HG03097 (cell line): ENCODE data around the gene PPWD1.
"Not testable (repeated sequence)": the region's sequence is repeated elsewhere in the genome, so short reads cannot be mapped to it uniquely, and the experiment has no call there.

Source experiments
- ATAC-seq: cut with Tn5 transposase; IDR thresholded peaks from one replicate; pipeline ENCODE4 v1.9.1; 2021; ENCODE audit not compliant: unreplicated experiment, low FRiP score

Gene PPWD1

DNA sequence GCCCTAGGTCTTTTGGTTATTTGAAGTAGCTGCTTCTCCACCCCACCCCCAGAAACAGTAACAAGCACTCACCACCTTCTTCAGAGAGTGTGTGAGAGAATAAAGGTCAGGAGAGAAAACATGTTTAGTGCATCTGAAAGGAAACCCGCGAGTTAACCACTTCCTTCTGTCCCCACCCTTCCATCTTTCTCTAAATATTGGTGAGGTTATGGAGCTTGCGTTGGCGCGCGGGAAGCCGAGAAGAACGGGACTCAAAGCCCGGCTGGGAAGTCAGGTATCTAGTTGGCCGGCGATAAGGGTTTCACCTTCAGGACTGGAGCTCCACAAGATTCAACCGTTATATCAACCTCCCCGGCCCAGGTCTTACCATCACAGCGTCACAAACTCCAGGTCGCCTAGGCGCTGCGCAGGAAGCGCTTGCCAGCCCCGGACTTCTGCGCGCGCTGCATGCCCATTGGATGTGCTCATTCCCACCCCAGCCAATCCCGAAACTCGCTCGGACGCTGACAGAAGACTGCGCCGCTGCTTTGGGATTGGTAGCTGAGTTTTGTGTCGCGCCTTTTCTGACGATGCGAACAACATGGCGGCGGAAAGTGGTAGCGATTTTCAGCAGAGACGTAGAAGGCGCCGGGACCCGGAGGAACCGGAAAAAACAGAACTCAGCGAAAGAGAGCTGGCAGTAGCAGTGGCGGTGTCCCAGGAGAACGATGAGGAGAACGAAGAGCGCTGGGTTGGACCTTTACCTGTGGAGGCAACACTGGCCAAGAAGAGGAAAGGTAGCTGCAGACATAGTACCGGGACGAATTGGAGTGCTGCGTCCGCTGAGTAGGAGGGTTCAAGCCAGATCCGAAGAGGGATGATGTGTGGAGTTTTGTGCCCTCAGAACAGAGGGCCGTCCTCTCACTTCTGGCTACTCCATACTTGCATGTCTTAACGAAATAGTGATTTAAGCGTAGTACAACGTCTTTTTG is at the start of gene PPWD1, which contains the start of gene CENPK:
Gene PPWD1 (plus strand): TSS at position 566 of the 971 bp plus-strand sequence. CDS start 15 bp downstream, at position 581.
Gene CENPK (minus strand): TSS at position 438 of the 971 bp plus-strand sequence. CDS start 8,261 bp downstream, outside the sequence.
- peak; percentile 96 for ATAC-seq

DNA sequence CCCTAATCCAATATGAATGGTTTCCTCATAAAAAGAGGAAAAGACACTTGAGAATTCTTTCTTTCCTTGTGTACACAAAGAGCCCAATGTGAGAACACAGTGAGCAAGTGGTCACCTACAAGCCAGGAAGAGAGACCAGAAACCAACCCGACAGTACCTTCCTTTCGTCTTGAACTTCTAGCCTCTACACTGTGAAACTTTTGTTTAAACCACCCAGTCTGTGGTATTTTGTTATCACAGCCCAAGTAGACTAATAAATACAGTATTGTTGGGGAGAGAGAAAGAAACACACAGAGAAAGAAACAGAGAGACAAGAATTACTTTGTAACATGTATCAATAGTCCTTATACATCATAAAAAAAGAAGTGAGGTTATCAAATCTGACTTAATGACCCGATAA is 37.4 kb upstream of the PPWD1 start:
- no peak for ATAC-seq

DNA sequence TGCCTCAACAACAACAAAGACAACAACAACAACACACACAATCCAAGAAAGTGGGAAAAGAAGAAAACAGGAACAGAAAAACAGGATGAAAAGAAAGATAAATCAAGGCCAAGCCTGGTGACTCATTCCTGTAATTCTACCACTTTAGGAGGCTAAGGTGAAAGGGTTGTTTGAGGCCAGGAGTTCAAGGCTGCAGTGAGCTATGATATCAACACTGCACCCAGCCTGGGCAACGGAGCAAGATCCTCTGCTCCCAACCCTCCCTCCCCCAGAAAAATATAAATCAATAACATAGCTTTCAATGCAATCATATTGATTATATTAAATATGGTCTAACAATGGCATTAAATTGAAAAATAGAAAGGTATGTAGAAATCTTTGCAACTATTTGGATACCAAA is 32.2 kb upstream of the PPWD1 start:
- no peak for ATAC-seq

DNA sequence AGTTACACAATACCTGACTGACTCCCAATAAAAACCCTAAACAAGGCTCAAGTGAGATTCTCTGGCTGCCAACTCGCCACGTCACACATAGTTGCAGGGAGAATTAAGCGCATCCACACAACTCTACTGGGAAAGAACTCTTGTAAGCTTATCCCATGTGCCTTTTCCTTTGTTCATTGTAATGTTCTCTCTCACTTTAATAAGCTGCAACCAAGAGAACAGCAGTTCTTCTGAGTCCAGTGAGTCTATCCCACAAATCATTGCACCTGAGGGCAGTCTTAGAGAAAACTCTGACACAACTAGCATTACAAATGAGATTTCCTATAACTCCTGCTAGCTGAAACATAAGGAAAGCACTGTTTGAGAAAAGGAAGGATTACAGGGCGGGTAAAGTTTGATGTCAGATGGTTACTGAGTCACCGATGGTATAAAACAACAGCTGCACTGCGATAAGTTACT is 27.5 kb upstream of the PPWD1 start:
- no peak for ATAC-seq

DNA sequence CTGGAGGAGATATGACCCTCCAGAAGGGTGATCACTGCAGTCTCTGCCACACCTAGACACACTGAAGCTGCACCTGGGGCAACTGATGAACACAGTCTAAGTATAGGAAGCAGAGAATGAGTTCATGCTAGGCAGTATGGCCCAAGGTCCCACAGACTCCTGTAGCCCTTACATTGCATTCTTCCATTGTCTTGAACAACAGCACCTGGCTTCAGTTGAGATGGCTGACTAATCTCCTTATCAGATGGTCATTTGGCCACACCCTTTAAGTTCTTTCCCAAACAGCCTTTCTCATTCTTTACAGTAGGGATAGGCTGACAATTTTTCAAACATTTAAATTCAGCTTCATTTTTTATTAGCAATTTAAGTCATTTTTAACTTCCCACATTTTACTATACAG is 23.3 kb upstream of the PPWD1 start:
- no peak for ATAC-seq

DNA sequence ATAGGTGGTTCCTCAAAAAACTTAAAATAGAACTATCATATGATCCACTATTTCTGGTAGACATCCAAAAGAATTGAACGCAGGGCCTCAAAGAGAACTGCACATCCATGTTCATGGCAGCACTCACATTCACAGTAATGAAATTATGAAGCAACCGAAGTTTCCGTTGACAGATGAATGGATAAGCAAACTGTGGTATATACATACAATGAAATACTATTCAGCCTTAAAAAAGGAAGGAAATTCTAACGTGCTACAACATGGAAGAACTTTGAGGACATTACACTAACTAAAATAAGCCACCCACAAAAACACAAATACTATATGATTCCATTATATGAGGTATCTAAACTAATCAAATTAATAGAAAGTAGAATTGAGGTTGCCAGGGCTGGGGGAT is 18.6 kb upstream of the PPWD1 start:
- no peak for ATAC-seq

DNA sequence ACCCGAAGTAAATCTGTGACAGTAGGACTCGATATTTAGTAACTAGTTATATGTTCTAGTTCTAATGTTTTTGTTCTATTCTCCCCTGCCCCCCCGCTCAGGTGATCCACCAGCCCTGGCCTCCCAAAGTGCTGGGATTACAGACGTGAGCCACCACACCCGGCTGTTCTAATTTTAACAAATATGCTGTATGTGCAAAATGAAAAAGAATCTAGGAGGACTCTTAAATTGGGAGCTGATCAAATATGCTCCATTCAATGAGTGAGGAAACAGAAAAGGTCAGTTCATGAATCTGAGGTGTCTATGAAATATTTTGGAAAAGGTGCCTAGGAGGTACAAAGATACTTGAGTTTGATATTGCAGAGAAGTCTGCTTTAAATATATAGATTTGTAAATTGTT is 17.0 kb upstream of the PPWD1 start:
- no peak for ATAC-seq

DNA sequence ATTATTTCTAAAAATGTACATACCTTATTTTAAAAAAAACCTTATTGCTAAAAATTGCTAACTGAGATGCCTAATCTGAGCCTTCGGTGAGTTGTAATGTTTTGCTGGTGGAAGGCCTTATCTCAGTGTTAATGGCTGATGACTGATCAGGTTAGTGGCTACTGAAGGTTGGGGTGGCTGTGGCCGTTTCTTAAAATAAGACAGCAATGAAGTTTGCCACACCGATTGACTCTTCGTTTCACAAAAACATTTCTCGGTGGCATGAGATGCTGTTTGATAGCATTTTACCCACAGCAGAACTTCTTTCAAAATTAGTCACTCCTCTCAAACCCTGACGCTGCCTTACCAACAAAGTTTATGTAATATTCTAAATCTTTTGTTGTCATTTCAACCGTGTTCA is 14.8 kb upstream of the PPWD1 start:
- no peak for ATAC-seq

DNA sequence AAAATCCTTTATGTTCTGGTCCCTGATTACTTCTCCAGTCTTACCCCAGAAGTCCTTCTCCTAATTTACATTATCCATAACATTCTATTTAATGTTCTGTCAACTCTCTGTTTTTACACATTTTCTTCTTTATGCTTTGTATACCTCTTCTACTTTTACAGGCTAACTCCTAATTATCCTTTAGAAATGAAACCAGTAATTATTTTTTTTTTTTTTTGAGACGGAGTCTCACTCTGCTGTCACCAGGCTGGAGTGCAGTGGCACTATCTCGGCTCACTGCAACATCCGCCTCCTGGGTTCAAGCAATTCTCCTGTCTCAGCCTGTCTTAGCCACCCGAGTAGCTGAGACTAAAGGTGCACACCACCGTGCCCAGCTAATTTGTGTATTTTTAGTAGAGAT is 9.2 kb upstream of the PPWD1 start:
- no peak for ATAC-seq

DNA sequence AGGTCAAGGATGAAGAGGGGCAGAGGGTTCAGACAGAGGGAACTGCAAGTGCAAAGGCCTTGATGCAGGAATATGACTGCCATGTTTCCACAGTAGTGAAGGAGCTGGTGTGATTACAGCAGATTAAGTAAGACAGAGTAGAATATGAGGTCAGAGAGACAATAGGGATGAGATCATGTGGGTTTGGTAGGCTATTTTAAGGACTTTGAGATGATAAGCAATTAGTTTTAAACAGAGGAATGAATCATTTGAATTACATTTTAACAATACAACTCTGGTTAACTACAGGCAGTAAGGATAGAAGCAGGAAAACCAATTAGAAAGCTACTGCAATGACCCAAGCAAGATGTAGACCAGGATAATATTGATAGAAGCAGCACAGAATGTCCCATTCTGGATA is 7.8 kb upstream of the PPWD1 start:
- ATAC-seq, result no peak

DNA sequence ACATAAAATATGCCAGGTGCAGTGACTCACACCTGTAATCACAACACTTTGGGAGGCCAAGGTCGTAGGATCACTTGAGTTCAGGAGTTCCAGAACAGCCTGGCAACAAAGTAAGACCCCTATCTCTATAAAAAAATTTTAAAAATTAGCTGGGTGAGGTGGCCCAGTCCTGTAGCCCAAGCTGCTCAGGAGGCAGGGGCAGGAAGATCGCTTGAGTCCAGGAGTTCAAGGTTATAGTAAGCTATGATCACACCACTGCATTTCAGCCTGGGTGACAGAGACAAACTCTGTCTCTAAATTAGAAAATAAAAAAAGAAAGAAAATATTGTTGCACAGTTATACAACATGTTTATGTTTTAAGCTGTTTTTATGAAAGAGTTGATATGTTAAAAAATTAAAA is 6.9 kb upstream of the PPWD1 start:
- ATAC-seq, result no peak

DNA sequence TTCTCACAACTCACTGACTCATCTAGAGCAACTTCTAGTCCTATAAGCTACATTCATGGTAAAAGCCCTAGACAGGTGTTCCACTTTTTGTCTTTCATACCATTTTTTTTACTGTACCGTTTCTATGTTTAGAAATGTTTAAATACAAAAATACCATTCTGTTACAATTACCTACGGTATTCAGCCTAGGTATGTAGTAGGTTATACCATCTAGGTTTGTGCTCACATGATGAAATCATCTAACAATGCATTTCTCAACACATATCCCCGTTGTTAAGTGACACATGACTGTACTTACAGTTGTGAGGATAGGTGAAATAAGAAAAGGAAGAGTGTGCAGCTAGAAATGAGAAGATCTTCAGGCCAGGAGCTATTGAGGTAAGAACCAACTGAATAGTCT is 6.4 kb upstream of the PPWD1 start:
- no peak for ATAC-seq

DNA sequence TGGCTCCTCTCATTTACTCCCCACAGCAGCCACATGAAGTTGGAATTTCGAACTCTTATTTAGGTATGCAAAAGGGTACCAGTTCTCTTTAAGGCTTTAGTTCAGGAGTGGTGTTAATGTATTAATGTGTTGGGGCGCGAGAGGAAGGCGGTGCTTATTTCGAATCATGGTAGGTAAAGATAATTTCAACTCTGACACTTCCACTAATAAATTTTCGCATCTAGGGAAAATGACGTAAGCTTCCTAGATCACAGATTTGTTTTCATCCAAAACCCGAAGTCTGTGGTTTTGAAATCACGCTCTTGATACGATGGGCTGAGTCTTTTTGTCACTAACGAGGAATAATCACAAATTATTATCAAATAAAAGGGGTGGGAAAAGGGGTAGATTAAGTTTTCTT is 681 bp downstream of the PPWD1 start:
- ATAC-seq, result no peak

DNA sequence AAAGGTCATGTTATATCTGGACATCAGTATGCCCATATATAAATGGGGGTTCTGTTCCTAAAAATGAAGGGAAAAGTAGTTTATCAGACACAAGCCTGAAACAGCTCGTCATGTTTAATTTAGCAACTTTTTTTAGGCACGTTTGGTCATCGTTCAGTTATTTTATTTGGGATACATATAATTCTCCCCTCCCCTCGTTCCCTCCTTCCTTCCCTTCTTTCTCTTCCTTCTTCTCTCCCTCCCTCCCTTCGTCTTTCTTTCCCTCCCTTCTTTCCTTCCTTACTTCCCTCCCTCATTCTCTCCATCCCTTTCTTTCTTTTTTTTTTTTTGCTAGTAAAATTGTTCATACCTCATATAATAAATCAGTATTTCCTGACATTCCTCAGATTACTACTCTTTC is 3.4 kb downstream of the PPWD1 start:
- ATAC-seq, result no peak

DNA sequence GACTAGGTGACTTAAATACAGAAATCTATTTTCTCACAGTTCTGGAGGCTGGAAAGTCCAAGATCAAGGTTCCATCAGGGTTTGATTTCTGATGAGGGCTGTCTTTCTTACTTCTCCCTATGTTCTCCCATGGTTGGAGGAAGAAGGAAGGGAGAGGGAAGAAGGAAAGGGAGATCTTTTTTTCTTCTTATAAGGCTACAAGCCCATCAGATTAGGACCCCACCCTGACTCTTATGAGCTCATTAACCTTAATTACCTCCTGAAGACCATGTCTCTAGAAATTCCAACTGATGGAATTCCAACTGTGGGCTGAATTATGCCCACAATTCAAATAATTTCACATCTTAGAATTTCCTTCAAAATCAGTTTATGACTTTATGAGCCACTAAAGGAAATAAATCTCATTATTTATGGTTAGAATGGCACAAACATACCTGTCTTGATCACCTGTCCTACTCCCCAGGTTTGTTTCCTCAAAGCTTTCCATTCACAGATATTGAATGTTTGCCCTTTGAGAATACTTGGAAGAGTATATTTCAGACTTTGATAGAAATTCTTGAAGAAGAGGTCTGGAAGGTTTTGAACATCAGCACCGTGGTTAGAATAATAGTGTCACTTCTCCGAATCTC is 7.6 kb downstream of the PPWD1 start:
- no peak for ATAC-seq

DNA sequence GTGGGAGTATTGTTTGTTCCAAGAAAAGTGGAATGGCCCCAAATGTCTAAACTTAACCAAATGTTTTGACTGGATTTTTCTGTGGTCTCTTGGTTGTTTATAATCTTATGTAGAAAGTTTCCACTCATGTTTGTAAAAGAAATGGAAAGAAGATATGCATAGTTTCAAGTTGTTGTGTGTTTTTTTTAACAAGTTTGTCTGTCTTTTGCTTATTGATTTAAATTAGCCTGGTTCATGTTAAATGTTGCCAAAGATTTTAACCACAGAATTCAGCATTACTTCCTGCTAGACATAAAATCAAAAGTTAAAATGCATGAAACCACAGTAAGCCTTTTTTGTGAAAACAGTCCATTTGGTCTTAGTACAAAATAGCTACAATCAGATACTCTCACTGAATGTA is 14.0 kb downstream of the PPWD1 start:
- no peak for ATAC-seq

DNA sequence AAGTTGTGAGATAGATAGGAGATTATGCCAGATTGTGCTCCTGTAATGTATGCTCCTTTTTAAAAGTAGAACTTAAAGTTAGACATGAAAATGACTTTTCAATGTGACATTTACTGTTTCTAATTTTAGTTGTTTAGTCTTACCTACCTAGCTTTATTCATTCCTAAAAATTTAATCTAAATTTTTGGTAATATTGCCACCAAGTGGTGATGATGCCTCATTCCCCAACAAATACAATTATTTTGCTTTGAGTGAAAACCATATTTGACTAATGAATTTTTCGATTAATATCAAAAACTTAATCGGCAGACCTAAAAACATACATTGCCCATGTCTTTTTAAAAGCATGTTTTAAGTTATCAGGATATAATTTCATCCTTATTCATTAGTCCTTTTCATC is 25.6 kb downstream of the PPWD1 start:
- ATAC-seq, result no peak

DNA sequence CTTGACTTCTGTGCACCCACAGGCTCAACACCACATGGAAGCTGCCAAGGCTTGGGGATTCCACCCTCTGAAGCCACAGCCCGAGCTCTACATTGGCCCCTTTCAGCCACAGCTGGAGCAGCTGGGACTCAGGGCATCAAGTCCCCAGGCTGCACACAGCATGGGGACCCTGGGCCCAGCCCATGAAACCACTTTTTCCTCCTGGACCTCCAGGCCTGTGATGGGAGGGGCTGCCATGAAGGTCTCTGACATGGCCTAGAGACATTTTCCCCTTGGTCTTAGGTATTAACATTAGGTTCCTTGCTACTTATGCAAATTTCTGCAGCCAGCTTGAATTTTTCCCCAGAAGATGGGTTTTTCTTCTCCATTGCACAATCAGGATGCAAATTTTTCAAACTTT is 38.7 kb downstream of the PPWD1 start:
- not testable (repeated sequence) for ATAC-seq

DNA sequence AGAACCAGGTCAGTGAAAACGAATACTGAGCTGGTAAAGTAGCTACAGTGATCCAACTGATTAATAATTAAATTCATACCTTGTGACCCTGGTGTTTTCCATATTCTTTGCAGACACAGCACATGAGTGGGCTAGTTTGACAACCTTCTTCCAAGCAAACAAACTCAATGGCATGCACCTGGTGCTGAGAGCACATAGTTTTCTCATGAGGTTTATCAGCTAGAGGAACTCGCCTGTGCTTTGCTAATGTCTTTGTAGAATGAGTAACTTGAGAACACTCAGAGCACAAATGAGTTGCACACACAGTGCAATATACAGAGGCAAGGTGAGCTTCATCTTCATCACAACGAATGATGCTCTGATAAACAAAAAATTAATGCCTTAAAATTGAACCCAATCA is 48.4 kb downstream of the PPWD1 start:
- ATAC-seq, result no peak

DNA sequence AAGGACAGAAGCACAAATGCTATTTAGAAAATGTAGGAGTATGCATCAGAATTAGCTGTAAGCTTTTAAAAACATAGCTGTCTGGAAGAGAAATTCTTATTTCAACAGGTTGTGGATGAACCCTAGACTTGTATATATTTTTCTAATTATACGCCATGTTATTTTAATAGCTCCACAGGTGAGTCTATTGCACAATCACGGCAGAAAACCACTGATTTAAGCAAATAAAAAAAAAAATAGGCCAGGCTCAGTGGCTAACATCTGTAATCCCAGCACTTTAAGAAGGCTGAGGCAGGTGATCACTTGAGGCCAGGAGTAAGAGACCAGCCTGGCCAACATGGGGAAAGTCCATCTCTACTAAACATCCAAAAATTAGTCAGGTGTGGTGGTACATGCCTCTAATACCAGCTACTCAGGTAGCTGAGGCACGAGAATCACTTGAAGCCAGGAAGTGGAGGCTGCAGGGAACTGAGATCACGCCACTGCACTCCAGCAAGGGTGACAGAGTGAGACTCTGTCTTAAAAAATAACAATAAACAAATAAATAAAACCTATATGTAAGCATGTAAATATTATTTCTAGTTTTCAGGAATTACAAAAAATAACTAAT is 49.3 kb downstream of the PPWD1 start:
- ATAC-seq, result no peak

DNA sequence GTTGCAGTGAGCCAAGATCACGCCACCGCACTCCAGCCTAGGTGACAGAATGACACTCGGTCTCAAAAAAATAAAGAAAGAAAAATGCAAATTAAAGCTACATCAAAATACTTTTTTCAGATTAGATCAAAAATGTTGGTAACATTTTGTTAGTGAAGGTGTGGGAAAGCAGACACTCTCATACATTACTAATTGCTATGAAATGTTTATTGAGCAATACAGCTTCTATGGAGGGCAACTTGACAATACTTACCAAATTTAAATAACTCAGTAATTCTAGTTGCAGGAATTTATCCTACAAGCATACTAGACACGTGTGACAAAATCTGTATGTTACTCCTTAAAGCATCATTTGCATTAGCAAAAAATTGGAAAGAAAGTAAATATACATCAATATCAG is 56.9 kb downstream of the PPWD1 start:
- ATAC-seq, result no peak
